Activated gamma-delta T cell treated with anti-CD3 and anti-CD28 coated beads, Interleukin-2, amount 50 U/mL, for 16 hours (primary cell): ENCODE measurements around the gene ITPRID1.

Experiments
- DNase-seq: peaks from one replicate; pipeline ENCODE4 v3.0.0-alpha.2; 2020; ENCODE audit warnings: low read depth

ITPRID1 gene

DNA sequence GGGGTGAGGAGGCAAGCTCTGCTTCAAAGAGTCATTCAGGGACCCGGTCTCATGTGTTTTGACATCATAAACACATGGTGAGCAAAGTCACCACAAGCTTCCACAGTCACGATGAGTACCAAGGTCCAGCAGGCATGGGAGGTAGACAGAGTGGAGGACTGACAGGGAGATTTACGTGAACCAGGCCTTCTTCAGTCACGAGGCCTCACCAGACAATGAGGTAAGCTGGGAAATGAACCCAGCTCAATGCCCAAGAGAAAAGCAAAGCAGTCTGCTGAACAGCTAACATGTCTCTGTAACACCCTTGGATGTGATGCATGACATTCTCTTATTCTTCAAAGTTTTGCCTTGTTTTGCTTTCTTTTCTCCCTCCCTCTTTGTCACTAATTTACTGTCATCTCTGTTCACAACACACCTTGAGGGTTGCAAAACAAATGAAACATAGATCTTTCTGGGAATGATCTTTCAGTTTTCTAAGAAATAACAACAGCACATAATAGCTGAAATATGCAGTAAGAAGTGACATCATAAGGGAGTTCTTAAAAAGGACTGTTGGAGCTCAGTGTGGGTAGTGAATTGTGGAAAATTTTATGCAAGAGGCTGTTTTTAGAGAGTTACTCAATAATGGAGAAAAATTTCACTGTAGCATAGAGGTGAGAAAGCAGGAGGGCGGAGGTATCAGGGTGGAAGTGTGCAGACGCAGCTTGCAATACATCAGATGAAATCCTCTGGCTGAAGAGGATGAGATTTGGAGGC, 182.1 kb downstream of the ITPRID1 start:
- no peak for DNase-seq

- DNase-seq: no peak
These were observed 185.2 kb downstream of the ITPRID1 start for GRCh38 chr7:31699050-31699449.

DNA sequence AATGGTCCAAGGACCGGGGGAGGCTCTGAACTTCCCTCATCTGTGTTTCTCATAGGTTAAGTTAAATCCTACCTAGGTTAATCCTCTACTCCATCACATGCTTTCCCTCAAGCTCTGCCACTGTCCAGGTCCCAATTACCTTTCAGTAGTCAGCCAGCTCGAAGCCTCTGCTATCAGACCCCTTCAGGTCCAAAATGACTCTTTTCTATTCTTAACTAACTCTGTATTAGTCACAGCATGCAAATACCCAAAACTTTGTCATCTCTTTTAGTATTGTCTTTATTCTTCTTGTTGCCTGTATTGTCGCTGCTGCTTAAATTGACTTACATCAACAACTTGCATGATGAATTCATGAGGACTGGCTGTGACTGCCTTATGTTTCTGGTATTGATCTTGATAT, 188.5 kb downstream of the ITPRID1 start:
- no peak for DNase-seq

- no peak for DNase-seq
These were observed 191.5 kb downstream of the ITPRID1 start for GRCh38 chr7:31705377-31705776.

DNA sequence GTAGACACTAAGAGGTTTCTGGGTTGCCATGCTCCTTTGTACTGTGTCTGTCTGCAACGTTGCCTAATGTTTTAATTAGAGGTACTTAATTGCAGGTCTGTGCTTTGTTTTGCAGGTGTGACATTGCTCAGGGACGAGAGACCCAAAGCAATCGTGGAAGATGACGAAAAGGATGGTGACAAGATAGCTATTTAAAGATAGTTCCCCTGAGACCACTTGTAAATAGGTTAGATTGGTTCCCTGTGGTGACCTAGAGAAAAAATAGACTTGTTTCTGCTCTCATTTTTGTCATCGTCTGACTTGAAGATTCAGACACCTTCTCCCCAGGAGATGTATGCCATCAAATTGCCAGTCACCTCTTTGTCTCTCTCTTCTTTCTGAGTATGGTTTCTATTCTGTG, 193.2 kb downstream of the ITPRID1 start:
- DNase-seq: no peak
